GM21717 (cell line): ENCODE measurements around the gene PCSK5.

ENCODE experiments used
- ATAC-seq: cut with Tn5 transposase; IDR thresholded peaks from one replicate; pipeline ENCODE4 v1.9.1; 2021; ENCODE audit warnings: mild to moderate bottlenecking, moderate library complexity; ENCODE audit not compliant: unreplicated experiment

PCSK5 gene

GRCh38 chr9:76373784-76374474, 483.5 kb downstream of the PCSK5 start:
- ATAC-seq: no peak

- ATAC-seq: no peak
Observed at GRCh38 chr9:76374783-76375559, 484.5 kb downstream of the PCSK5 start.

- ATAC-seq: no peak
Observed at GRCh38 chr9:76377791-76378190, 487.3 kb downstream of the PCSK5 start.

- no peak for ATAC-seq
Observed at GRCh38 chr9:76378367-76379073, 488.0 kb downstream of the PCSK5 start.

GRCh38 chr9:76379494-76379893, 489.0 kb downstream of the PCSK5 start:
- no peak for ATAC-seq

GRCh38 chr9:76390656-76391055, 500.2 kb downstream of the PCSK5 start:
- no peak for ATAC-seq

GRCh38 chr9:76394195-76394959, 503.9 kb downstream of the PCSK5 start, which contains the start of gene RFK:
Gene RFK (minus strand): TSS chr9:76394426. CDS start chr9:76394171, 255 bp downstream.
- ATAC-seq: peak; percentile 76

GRCh38 chr9:76394960-76395252, 504.4 kb downstream of the PCSK5 start:
- ATAC-seq: peak; percentile 43

- ATAC-seq: no peak
Observed at GRCh38 chr9:76395381-76395780, 504.9 kb downstream of the PCSK5 start.

- no peak for ATAC-seq
Observed at GRCh38 chr9:76396144-76396543, 505.7 kb downstream of the PCSK5 start.

- no peak for ATAC-seq
Observed at GRCh38 chr9:76396597-76396996, 506.1 kb downstream of the PCSK5 start.

GRCh38 chr9:76399856-76400255, 509.4 kb downstream of the PCSK5 start:
- ATAC-seq: no peak

GRCh38 chr9:76400534-76401096, 510.1 kb downstream of the PCSK5 start:
- no peak for ATAC-seq

GRCh38 chr9:76401176-76401575, 510.7 kb downstream of the PCSK5 start:
- ATAC-seq: no peak

GRCh38 chr9:76401580-76402354, 511.3 kb downstream of the PCSK5 start:
- ATAC-seq: no peak

GRCh38 chr9:76403352-76403751, 512.9 kb downstream of the PCSK5 start:
- ATAC-seq: peak; percentile 91

- ATAC-seq: no peak
Observed at GRCh38 chr9:76404401-76404800, 513.9 kb downstream of the PCSK5 start.

- no peak for ATAC-seq
Observed at GRCh38 chr9:76405340-76405739, 514.9 kb downstream of the PCSK5 start.

- ATAC-seq: no peak
Observed at GRCh38 chr9:76405868-76406267, 515.4 kb downstream of the PCSK5 start.
